Bronchial smooth muscle cell (primary cell): ENCODE data around the gene PNMA8C. TPM values are rescaled to one million over a fixed set of nuclear protein-coding genes. Genes with fewer than 3 reads are reported as not detected.

Source experiments
- total RNA-seq: library from RNA; depleted of rRNA; stranded (reverse); fragments of >200 nt; gene quantifications from 2 replicates; pipeline ENCODE4 v1.2.1, GENCODE V29; 2014

Gene PNMA8C
- total RNA-seq = under 0.01 and 0.16 TPM in 2 replicates

DNA sequence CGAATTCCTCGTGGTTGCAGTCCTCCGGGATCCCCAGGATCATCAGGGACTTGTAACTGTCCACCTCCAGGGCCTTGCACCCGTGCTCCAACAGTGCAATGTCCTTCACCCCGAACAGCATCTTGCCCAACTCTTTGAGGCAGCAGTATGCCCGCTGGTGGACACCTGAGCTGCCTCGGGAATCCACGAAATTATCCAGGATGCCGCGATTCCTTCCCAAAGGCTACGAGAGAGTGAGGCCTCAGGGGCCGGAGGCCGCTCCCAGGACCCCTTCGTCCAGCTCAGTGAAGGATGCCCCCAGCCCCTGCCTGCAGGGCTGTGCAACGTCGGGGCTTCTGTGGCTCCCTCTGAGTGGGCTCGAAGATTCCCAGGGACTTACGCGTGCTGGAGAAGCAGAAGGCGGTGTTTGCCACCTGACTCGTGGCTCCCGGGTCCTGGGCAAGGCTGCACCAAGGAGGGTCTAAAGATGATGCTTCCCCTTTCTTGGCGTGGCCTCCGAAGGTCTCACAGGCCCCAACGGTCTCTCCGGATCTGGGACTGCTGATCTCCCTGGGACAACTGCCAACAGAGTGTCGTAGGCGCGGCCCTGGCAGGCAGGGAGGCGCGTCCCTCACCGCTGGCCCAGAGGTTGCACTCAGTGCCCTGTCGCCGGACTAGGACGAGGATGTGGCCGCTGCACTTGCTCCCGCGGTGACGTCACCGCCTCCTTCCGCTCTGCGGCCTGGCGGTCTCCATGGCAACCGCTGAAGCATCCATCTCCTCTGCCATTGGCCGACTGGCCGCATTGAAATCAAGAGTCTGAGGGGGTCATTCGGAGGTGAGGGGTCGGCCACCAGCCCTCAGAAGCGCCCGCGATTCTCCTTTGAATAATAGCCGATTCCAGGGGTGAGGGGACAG is at the start of gene PNMA8C:
Gene PNMA8C, minus strand, starts transcription at position 698 of the 897 bp plus-strand sequence. Its CDS starts 577 bp downstream, at position 121.

DNA sequence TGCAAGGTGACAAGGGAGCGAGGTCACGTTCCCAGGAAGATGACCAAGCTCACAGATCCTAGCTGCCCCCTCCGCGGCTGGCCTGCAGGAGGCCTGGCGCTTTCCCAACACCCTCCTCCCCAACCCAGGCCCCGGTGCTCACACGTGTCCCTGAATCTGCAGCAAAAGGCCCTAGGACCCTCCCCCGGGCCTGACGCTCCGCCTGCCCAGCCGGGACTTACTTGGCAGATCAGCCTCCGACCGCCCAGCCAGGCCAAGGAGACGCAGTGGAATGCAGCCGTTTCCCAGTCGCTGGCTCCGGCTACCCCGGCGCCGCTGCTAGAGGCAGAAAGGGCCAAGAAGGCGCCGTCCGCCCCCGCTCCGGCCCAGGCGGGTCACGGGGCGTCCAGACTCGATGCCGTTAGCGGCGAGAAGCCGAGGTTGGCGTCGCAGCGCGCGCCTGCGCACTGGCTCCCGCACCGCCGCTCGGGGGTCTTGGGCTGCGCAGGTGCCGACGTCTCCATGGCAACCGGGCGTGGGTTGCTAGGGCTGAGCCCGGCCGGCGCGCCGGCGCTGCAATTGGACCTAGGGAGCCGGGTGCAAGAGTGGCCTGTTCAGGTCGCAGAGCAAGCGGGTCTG is 42.5 kb upstream of the PNMA8C start, which contains the start of gene PNMA8A:
Gene PNMA8A, minus strand, starts transcription at position 448 of the 618 bp plus-strand sequence. CDS start 528 bp downstream, outside the sequence.

GRCh38 chr19:46413262-46414031 is 15.3 kb downstream of the PNMA8C start, which contains the start of gene CCDC8:
Gene CCDC8, minus strand, starts transcription at chr19:46413564. Its CDS starts 754 bp downstream, at chr19:46412810.

Other genes with a start within 250 kb of the PNMA8C start
- not detected in 2 replicates for gene IGFL1, start 199.2 kb downstream of the PNMA8C start, total RNA-seq
- 1.3 TPM in 1 of 2 replicates, not detected in the other for gene HIF3A, start 131.9 kb downstream of the PNMA8C start, total RNA-seq
- 42.1 and 42.3 TPM in 2 replicates for gene PPP5C, start 81.8 kb downstream of the PNMA8C start, total RNA-seq
- gene CCDC8, start 15.4 kb downstream of the PNMA8C start, total RNA-seq = 40.5 and 50.6 TPM in 2 replicates
- 2.9 and 5.5 TPM in 2 replicates for gene PNMA8A, start 42.6 kb upstream of the PNMA8C start, total RNA-seq
- gene PNMA8B, start 66.9 kb upstream of the PNMA8C start, total RNA-seq = 3.0 and 4.5 TPM in 2 replicates
- 179 and 253 TPM in 2 replicates for gene CALM3, start 172.4 kb upstream of the PNMA8C start, total RNA-seq
- gene PTGIR, start 196.2 kb upstream of the PNMA8C start, total RNA-seq = 0.77 and 0.95 TPM in 2 replicates
- gene GNG8, start 207.3 kb upstream of the PNMA8C start, total RNA-seq = not detected in 2 replicates
- gene DACT3, start 232.2 kb upstream of the PNMA8C start, total RNA-seq = 3.3 and 4.6 TPM in 2 replicates